Smooth muscle cell of trachea (primary cell): ENCODE data around the gene RASAL1. TPM values are rescaled to one million over a fixed set of nuclear protein-coding genes. Genes with fewer than 3 reads are reported as not detected.

Experiments
- total RNA-seq: library from RNA; depleted of rRNA; stranded (reverse); fragments of >200 nt; gene quantifications from 2 replicates; pipeline ENCODE4 v1.2.1, GENCODE V29; 2014

The RASAL1 gene, protein sequence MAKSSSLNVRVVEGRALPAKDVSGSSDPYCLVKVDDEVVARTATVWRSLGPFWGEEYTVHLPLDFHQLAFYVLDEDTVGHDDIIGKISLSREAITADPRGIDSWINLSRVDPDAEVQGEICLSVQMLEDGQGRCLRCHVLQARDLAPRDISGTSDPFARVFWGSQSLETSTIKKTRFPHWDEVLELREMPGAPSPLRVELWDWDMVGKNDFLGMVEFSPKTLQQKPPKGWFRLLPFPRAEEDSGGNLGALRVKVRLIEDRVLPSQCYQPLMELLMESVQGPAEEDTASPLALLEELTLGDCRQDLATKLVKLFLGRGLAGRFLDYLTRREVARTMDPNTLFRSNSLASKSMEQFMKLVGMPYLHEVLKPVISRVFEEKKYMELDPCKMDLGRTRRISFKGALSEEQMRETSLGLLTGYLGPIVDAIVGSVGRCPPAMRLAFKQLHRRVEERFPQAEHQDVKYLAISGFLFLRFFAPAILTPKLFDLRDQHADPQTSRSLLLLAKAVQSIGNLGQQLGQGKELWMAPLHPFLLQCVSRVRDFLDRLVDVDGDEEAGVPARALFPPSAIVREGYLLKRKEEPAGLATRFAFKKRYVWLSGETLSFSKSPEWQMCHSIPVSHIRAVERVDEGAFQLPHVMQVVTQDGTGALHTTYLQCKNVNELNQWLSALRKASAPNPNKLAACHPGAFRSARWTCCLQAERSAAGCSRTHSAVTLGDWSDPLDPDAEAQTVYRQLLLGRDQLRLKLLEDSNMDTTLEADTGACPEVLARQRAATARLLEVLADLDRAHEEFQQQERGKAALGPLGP
- not detected in 2 replicates for total RNA-seq

DNA sequence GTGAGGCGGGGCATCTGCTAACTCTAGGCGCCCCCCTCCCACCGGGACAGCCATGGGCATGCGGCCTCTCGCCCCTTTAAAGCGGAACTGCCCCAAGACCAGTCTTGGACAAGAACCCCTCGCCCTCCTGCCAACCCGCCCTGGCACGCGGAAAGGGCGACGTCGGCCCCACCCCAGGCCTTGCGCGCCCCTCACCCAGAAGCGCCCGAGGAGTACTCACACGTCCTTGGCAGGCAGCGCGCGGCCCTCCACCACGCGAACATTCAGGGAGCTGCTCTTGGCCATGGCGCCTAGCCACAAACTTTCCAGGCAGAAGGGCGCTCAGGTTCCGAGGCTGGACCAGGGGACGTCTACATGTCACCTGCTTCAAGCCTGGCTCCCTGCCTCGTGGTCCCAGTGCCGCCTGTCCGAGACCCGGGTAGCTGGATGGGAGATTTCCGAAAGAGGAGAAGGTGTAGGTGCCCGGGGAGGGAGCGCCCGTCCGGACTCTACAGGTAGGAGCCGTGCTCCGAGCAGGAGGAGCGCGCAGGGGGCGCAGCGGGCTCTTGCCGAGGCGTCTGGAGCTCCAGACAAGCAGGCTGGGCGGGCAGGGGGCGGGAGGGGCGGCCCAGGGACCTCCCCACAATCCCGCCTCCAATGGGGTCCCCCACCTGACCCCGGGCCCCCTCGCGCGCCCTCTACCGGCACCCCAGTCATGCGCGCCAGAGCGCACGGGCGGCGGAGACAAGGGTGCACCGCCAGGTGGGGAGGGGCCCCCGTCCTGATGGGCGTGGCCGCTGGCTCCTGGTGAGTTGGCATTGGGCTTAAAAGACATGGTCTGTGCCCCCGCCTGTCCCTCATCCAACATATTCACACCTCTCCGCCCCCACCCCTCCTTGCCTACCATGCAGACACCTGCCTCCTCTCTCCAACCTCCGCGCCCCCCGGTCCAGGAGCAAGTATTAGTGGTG, at the start of gene RASAL1:
Gene RASAL1, minus strand, starts transcription at position 584 of the 950 bp plus-strand sequence. Its CDS starts 299 bp downstream, at position 285.

DNA sequence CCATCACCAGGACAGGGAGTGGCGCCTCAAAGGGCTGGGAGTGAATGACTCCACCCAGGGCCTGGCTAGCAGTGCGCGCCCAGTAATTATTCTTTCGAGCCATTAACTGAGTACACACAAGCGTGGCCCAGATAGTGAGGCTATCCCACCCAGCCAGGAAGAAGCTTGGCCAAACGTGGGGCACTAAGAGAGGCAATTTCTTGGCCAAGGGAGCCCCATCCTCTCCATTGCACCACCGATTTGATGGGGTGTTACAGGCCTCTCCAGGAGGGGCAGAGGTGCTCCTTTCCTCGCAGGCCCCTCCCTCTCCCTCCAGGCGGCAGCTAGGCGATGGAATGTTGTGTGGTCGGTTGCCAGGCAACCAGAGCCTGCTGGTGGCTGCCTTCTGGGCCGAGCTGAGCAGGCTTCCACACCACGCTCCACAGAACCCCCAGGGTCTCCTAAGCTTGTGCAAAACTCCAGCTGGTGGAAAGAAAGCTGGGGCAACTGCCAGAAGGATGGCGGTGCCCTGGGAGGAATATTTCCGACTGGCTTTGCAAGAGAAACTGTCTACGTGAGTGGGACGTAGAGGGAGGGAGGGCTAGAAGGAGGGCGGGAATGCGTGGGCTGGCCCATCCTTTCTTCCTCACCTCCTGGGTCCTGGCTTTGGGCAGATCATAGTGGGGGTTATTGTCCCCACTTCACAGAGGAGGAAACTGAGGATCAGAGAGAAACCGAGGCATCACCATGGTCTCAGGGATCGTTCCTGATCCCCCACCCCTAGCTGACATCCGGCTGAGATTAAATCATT, 14.0 kb upstream of the RASAL1 start, which contains the start of gene CFAP73:
Gene CFAP73, plus strand, starts transcription at position 364 of the 790 bp plus-strand sequence. Its CDS starts 134 bp downstream, at position 498.

DNA sequence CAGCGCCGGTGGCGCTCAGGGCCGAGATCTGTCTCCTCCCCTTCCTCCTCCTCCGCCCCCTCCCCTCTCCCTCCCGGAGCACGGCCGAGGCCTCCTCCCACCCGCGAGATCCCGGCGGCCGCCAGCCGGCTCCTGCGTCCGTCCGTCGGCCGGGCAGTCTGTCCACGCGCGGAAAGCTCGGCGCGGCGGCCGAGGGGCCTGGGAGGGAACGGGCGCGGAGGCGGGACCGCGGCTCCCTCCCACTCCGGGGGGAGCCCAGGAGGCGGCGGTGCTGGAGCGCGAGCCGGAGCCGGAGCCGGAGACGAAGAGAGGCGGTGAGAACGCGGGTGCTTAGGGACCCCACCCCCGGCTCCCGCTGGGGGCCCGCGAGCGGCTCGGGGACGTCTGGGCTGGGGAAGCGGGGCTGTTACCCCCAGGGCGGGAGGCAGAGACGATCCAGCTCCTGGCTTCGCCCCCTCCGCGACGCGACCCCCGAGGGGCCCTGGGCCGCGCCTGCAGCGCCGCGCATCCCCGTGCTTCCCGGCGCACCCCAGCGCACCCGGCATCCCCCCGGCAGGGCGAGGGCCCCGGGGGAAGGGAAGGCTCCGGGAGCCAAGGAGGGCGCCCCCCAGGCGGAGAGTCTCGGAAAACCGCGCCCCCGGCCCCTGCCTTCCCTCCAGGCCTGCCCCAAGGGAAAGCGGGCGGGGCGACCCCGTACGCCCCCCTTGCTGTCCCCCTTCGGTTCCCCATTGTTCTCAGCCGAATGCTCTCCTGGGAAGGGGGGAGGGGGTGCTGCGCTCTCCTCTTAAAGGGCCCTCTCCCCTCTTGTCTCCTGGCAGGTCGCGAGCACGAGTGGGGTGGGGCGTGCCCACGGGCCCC, 78.7 kb downstream of the RASAL1 start, which contains the start of gene DTX1:
Gene DTX1, plus strand, starts transcription at position 100 of the 858 bp plus-strand sequence. CDS start 1,463 bp downstream, outside the sequence.

Other genes starting within 250 kb of the RASAL1 start
- 0.87 and 2.0 TPM in 2 replicates for gene OAS1, start 228.8 kb downstream of the RASAL1 start, total RNA-seq
- 5.8 and 16.4 TPM in 2 replicates for gene OAS3, start 197.3 kb downstream of the RASAL1 start, total RNA-seq
- 2.9 and 3.3 TPM in 2 replicates for gene OAS2, start 157.2 kb downstream of the RASAL1 start, total RNA-seq
- 0.83 TPM in 1 of 2 replicates, not detected in the other for gene DTX1, start 79.0 kb downstream of the RASAL1 start, total RNA-seq
- gene CFAP73, start 14.0 kb upstream of the RASAL1 start, total RNA-seq = not detected in 2 replicates
- gene DDX54, start 49.7 kb upstream of the RASAL1 start, total RNA-seq = 29.8 and 30.3 TPM in 2 replicates
- gene RITA1, start 50.0 kb upstream of the RASAL1 start, total RNA-seq = 20.3 and 21.5 TPM in 2 replicates
- gene TPCN1, start 85.7 kb upstream of the RASAL1 start, total RNA-seq = 24.4 and 42.5 TPM in 2 replicates
- 24.7 and 37.7 TPM in 2 replicates for gene SLC8B1, start 199.3 kb upstream of the RASAL1 start, total RNA-seq
- gene PLBD2, start 222.8 kb upstream of the RASAL1 start, total RNA-seq = 59.1 and 102 TPM in 2 replicates